ENCODE data around the gene RAP2C. TPM values are rescaled to one million over a fixed set of nuclear protein-coding genes. Genes with fewer than 3 reads are reported as not detected.

Gene RAP2C
- polyA plus RNA-seq, 1 donor from 2014 or later, result 26.2 TPM

GRCh38 chrX:132226169-132226568, 6.9 kb upstream of the RAP2C start:
- Histone ChIP-seq H3K4me3 (ENCODE audit: low read length) (no peak overlapping the region), H4K20me1 (ENCODE audit: insufficient read depth) (no peaks in the 10 kb centered on the region), H2AFZ (ENCODE audit: low read depth, low read length) (no peak overlapping the region), H3K79me2 (replicated peaks; ENCODE audit: insufficient read depth, low read length) (no peaks in the 10 kb centered on the region), H3K4me2 (ENCODE audit: low read length) (no peak overlapping the region), H3K9me2 (ENCODE audit: insufficient read depth, low read length) (no peaks in the 10 kb centered on the region), H3K27me3 (ENCODE audit: insufficient read depth, low read depth, low read length) (no peaks in the 10 kb centered on the region), H3K9ac (ENCODE audit: low read length) (no peak overlapping the region), H3F3A (ENCODE audit: insufficient read depth, low read length, poor library complexity, severe bottlenecking) (no peaks in the 10 kb centered on the region), H3K9me3 (ENCODE audit: low read length) (no peaks in the 10 kb centered on the region), H3K27ac (ENCODE audit: low read length) (no peak overlapping the region), H3K36me3 (ENCODE audit: insufficient read depth, low read length) (no peaks in the 10 kb centered on the region)
- TF ChIP-seq REST (IDR thresholded peaks at IDR 0.05; ENCODE audit: borderline replicate concordance) (no peak), RAD21 (conservative IDR thresholded peaks at IDR 0.05) (peak; percentile 67), EZH2 (IDR thresholded peaks at IDR 0.05; ENCODE audit: borderline replicate concordance, insufficient read depth, low read length, poor library complexity, severe bottlenecking) (no peak), TAF1 (IDR thresholded peaks at IDR 0.05; ENCODE audit: low read depth) (no peak), SMC3 (conservative IDR thresholded peaks at IDR 0.05; ENCODE audit: poor library complexity) (peak; percentile 70), EP300 (conservative IDR thresholded peaks at IDR 0.05; ENCODE audit: poor library complexity, severe bottlenecking) (no peak), CTCF (IDR thresholded peaks at IDR 0.05; ENCODE audit: poor library complexity, severe bottlenecking) (peak; percentile 60), POLR2AphosphoS5 (IDR thresholded peaks at IDR 0.05) (no peak), MXI1 (conservative IDR thresholded peaks at IDR 0.05; ENCODE audit: poor library complexity, severe bottlenecking) (no peak)

GRCh38 chrX:132218100-132218812, 991 bp downstream of the RAP2C start:
- Histone ChIP-seq H3K79me2 (replicated peaks; ENCODE audit: insufficient read depth, low read length) (peaks cover 15% of the 10 kb centered on the region), H3K4me3 (ENCODE audit: low read length) (peak overlapping the region; percentile 75), H3K27me3 (ENCODE audit: insufficient read depth, low read depth, low read length) (no peaks in the 10 kb centered on the region), H3K9me3 (ENCODE audit: low read length) (no peaks in the 10 kb centered on the region), H3K9ac (ENCODE audit: low read length) (peak overlapping the region; percentile 85), H3F3A (ENCODE audit: insufficient read depth, low read length, poor library complexity, severe bottlenecking) (no peaks in the 10 kb centered on the region), H3K27ac (ENCODE audit: low read length) (no peak overlapping the region), H3K4me2 (ENCODE audit: low read length) (peak overlapping the region; percentile 51), H4K20me1 (ENCODE audit: insufficient read depth) (no peaks in the 10 kb centered on the region), H2AFZ (ENCODE audit: low read depth, low read length) (peak overlapping the region; percentile 33), H3K36me3 (ENCODE audit: insufficient read depth, low read length) (no peaks in the 10 kb centered on the region), H3K9me2 (ENCODE audit: insufficient read depth, low read length) (no peaks in the 10 kb centered on the region)
- TF ChIP-seq MXI1 (conservative IDR thresholded peaks at IDR 0.05; ENCODE audit: poor library complexity, severe bottlenecking) (no peak), REST (IDR thresholded peaks at IDR 0.05; ENCODE audit: borderline replicate concordance) (no peak), EZH2 (IDR thresholded peaks at IDR 0.05; ENCODE audit: borderline replicate concordance, insufficient read depth, low read length, poor library complexity, severe bottlenecking) (no peak), POLR2AphosphoS5 (IDR thresholded peaks at IDR 0.05) (peak; percentile 10), CTCF (IDR thresholded peaks at IDR 0.05; ENCODE audit: poor library complexity, severe bottlenecking) (no peak), RAD21 (conservative IDR thresholded peaks at IDR 0.05) (no peak), EP300 (conservative IDR thresholded peaks at IDR 0.05; ENCODE audit: poor library complexity, severe bottlenecking) (no peak), TAF1 (IDR thresholded peaks at IDR 0.05; ENCODE audit: low read depth) (no peak)

All from neural cell (in vitro differentiated cells).